22Rv1 (cell line): ENCODE measurements around the gene NELL1.

ENCODE experiments used
- ZFX ChIP-seq: fragments of 450-650 bp; IDR thresholded peaks from 2 replicates; pipeline ENCODE4 v1.6.1; 2017; ENCODE audit warnings: antibody characterized with exemption, borderline replicate concordance
- TF ChIP-seq, protein P1 (sequence below): fragments of 450-650 bp; IDR thresholded peaks from 2 replicates; pipeline ENCODE4 v1.5.1; 2017; ENCODE audit warnings: mild to moderate bottlenecking

DNA sequence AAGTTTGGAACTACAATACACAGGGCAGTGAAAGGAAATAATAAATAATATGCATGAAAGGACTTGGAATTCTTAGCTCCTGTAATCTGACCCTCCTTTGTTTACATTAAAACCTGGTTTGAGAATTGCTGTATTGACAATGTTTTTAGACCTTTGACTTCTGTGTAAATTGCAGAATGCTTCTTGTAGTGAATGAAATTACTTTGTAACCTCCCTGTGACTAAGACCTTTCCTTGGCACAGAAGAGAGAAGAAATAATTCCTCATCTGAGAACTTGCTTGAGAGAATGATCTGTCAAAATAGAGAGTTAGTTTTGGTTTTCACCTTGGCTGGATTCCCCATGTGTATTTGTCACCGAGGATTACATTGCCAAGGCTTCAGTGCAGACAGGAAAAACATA is 883.5 kb downstream of the NELL1 start:
- TF ChIP-seq, protein P1, sequence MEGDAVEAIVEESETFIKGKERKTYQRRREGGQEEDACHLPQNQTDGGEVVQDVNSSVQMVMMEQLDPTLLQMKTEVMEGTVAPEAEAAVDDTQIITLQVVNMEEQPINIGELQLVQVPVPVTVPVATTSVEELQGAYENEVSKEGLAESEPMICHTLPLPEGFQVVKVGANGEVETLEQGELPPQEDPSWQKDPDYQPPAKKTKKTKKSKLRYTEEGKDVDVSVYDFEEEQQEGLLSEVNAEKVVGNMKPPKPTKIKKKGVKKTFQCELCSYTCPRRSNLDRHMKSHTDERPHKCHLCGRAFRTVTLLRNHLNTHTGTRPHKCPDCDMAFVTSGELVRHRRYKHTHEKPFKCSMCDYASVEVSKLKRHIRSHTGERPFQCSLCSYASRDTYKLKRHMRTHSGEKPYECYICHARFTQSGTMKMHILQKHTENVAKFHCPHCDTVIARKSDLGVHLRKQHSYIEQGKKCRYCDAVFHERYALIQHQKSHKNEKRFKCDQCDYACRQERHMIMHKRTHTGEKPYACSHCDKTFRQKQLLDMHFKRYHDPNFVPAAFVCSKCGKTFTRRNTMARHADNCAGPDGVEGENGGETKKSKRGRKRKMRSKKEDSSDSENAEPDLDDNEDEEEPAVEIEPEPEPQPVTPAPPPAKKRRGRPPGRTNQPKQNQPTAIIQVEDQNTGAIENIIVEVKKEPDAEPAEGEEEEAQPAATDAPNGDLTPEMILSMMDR: no peak
- TF ChIP-seq ZFX: no peak
